Right lung (tissue), 5 donors: ENCODE measurements around the gene NCOR2. TPM values are rescaled to one million over a fixed set of nuclear protein-coding genes. Genes with fewer than 3 reads are reported as not detected.
A peak's percentile ranks its signal among the peaks of the same experiment; 100 is the strongest.

ENCODE experiments used
- DNase-seq, 2 donors: peaks; one replicate each; pipeline ENCODE4 v3.0.0-alpha.2; 2013
- polyA plus RNA-seq, 5 donors: library from polyadenylated mRNA; unstranded; fragments of 120-200 nt; gene quantifications; one replicate each; pipeline versions ENCODE4 v1.2.1 to v1.2.3, GENCODE V29; 2013; ENCODE audit warnings: inconsistent platforms in 1 of 5, low replicate concordance in 1 of 5; ENCODE audit not compliant: insufficient read length in 5 of 5, insufficient read depth in 1 of 5

Gene NCOR2
- polyA plus RNA-seq, 5 donors: 49.2 to 116 (median 85.8) TPM

GRCh38 chr12:124577986-124578385 lies 10.6 kb upstream of the NCOR2 start:
- no peak for DNase-seq

GRCh38 chr12:124577374-124577773 lies 10.0 kb upstream of the NCOR2 start:
- no peak for DNase-seq

- no peak for DNase-seq
Measured at GRCh38 chr12:124576061-124576650, 8.7 kb upstream of the NCOR2 start.

GRCh38 chr12:124573839-124574786 lies 6.7 kb upstream of the NCOR2 start:
- no peak for DNase-seq

- DNase-seq: no peak
Measured at GRCh38 chr12:124571556-124571955, 4.1 kb upstream of the NCOR2 start.

- DNase-seq: no peak
Measured at GRCh38 chr12:124570810-124571209, 3.4 kb upstream of the NCOR2 start.

GRCh38 chr12:124569375-124570148 lies 2.1 kb upstream of the NCOR2 start:
- DNase-seq: no peak

GRCh38 chr12:124568431-124569374 lies 1.3 kb upstream of the NCOR2 start:
- peak; percentile 81 to 85 for DNase-seq

GRCh38 chr12:124567673-124568373 lies 411 bp upstream of the NCOR2 start:
- DNase-seq: peak; percentile 96 to 97

GRCh38 chr12:124566161-124566996 lies 1.0 kb downstream of the NCOR2 start:
- DNase-seq: peak; percentile 77 to 80

- DNase-seq: no peak
Measured at GRCh38 chr12:124565656-124566160, 1.7 kb downstream of the NCOR2 start.

GRCh38 chr12:124564971-124565491 lies 2.4 kb downstream of the NCOR2 start:
- no peak for DNase-seq

GRCh38 chr12:124564232-124564958 lies 3.0 kb downstream of the NCOR2 start:
- DNase-seq: no peak

GRCh38 chr12:124563809-124564208 lies 3.6 kb downstream of the NCOR2 start:
- no peak for DNase-seq

- no peak for DNase-seq
Measured at GRCh38 chr12:124563401-124563800, 4.0 kb downstream of the NCOR2 start.

- DNase-seq: no peak
Measured at GRCh38 chr12:124562796-124563181, 4.6 kb downstream of the NCOR2 start.

- no peak for DNase-seq
Measured at GRCh38 chr12:124562018-124562795, 5.2 kb downstream of the NCOR2 start.

- no peak for DNase-seq
Measured at GRCh38 chr12:124561231-124561630, 6.2 kb downstream of the NCOR2 start.
